HepG2 (cell line): ENCODE data around the gene ADCY9. TPM values are rescaled to one million over a fixed set of nuclear protein-coding genes. Genes with fewer than 3 reads are reported as not detected.

Experiments
- ATF1 ChIP-seq: IDR thresholded peaks from 2 replicates; pipeline ENCODE4 v1.6.1; 2016; ENCODE audit warnings: mild to moderate bottlenecking, control low read depth
- DNMT3B ChIP-seq: conservative IDR thresholded peaks from 2 replicates; pipeline ENCODE4 v1.6.1; 2016; ENCODE audit warnings: missing biosample characterization, control low read depth
- GATAD1 ChIP-seq: IDR thresholded peaks from 2 replicates; pipeline ENCODE4 v1.6.1; 2016; ENCODE audit warnings: missing genetic modification reagents, missing compliant biosample characterization
- GFI1 ChIP-seq: sonication (generic); formaldehyde crosslinking; IDR thresholded peaks from 2 replicates; pipeline ENCODE4 v1.5.0; 2020; ENCODE audit warnings: missing genetic modification reagents, mild to moderate bottlenecking, borderline replicate concordance
- ISL2 ChIP-seq: sonication (generic); formaldehyde crosslinking; IDR thresholded peaks from 2 replicates; pipeline ENCODE4 v1.5.0; 2020; ENCODE audit warnings: missing genetic modification reagents
- KLF6 ChIP-seq: IDR thresholded peaks from 2 replicates; pipeline ENCODE4 v1.8.0; 2016; ENCODE audit warnings: missing biosample characterization, missing genetic modification reagents
- NFYC ChIP-seq: IDR thresholded peaks from 2 replicates; pipeline ENCODE4 v1.6.1; 2016; ENCODE audit warnings: missing genetic modification reagents, missing compliant biosample characterization
- SP5 ChIP-seq: IDR thresholded peaks from 2 replicates; pipeline ENCODE4 v1.6.1; 2016; ENCODE audit warnings: low read depth, borderline replicate concordance
- TEAD2 ChIP-seq: sonication (generic); formaldehyde crosslinking; IDR thresholded peaks from 2 replicates; pipeline ENCODE4 v1.9.0; 2021; ENCODE audit warnings: missing genetic modification reagents
- U2AF2 ChIP-seq: fragments of 200-400 bp; formaldehyde crosslinking; IDR thresholded peaks from 2 replicates; pipeline ENCODE4 v1.6.1; 2017; ENCODE audit warnings: low read depth, mild to moderate bottlenecking, low read length
- ZNF253 ChIP-seq: sonication (generic); formaldehyde crosslinking; IDR thresholded peaks from 2 replicates; pipeline ENCODE4 v1.8.0; 2022; ENCODE audit warnings: mild to moderate bottlenecking, missing genetic modification reagents, borderline replicate concordance
- ZNF263 ChIP-seq: sonication (generic); formaldehyde crosslinking; IDR thresholded peaks from 2 replicates; pipeline ENCODE4 v1.4.0; 2020; ENCODE audit warnings: missing genetic modification reagents
- ZNF30 ChIP-seq: sonication (generic); formaldehyde crosslinking; IDR thresholded peaks from 2 replicates; pipeline ENCODE4 v1.5.0; 2020; ENCODE audit warnings: mild to moderate bottlenecking, missing genetic modification reagents
- ZNF33B ChIP-seq: sonication (generic); formaldehyde crosslinking; IDR thresholded peaks from 2 replicates; pipeline ENCODE4 v1.5.1; 2020; ENCODE audit warnings: mild to moderate bottlenecking, missing genetic modification reagents
- ZNF441 ChIP-seq: sonication (generic); formaldehyde crosslinking; IDR thresholded peaks from 2 replicates; pipeline ENCODE4 v1.7.0; 2021; ENCODE audit warnings: missing genetic modification reagents, borderline replicate concordance
- ZNF543 ChIP-seq: sonication (generic); formaldehyde crosslinking; IDR thresholded peaks from 2 replicates; pipeline ENCODE4 v1.4.0; 2020; ENCODE audit warnings: mild to moderate bottlenecking, missing genetic modification reagents
- ZNF724P ChIP-seq: sonication (generic); formaldehyde crosslinking; IDR thresholded peaks from 2 replicates; pipeline ENCODE4 v1.8.0; 2022; ENCODE audit warnings: missing genetic modification reagents, borderline replicate concordance
- ZSCAN29 ChIP-seq: sonication (generic); formaldehyde crosslinking; conservative IDR thresholded peaks from 2 replicates; pipeline ENCODE4 v1.4.0; 2020; ENCODE audit warnings: mild to moderate bottlenecking, missing genetic modification reagents
- polyA plus RNA-seq, 8 experiments: library from polyadenylated mRNA; depleted of rRNA in 3 of 8; stranded (reverse) in 7 of 8; unstranded in 1 of 8; fragments of >200 nt; fragmentation: Illumina TruSeq in 4 of 8; extraction: Trizol in 4 of 8; gene quantifications; 2 replicates each; pipeline versions ENCODE4 v1.2.1 to v1.2.3, GENCODE V29; 2011 to 2016; ENCODE audit warnings: low read depth in 4 of 8, missing spikeins in 1 of 8, mixed read lengths in 1 of 8; ENCODE audit not compliant: insufficient read depth in 1 of 8
- total RNA-seq, 5 experiments: library from RNA; depleted of rRNA; stranded (reverse); fragments of >200 nt; fragmentation: Illumina TruSeq; extraction: Trizol; gene quantifications; 2 replicates each; pipeline ENCODE4 v1.2.3, GENCODE V29; 2016; ENCODE audit warnings: low read depth in 1 of 5
- TF ChIP-seq, protein P1 (sequence below): sonication (generic); formaldehyde crosslinking; IDR thresholded peaks from 2 replicates; pipeline ENCODE4 v1.4.0; 2020; ENCODE audit warnings: mild to moderate bottlenecking, low read depth, missing genetic modification reagents
- TF ChIP-seq, protein P2 (sequence below): sonication (generic); formaldehyde crosslinking; conservative IDR thresholded peaks from 2 replicates; pipeline ENCODE4 v1.8.0; 2022; ENCODE audit warnings: low read depth, missing genetic modification reagents
- TF ChIP-seq, protein P3 (sequence below): sonication (generic); formaldehyde crosslinking; IDR thresholded peaks from 2 replicates; pipeline ENCODE4 v1.5.1; 2020; ENCODE audit warnings: mild to moderate bottlenecking, missing genetic modification reagents, moderate library complexity
- TF ChIP-seq, protein P4 (sequence below): sonication (generic); formaldehyde crosslinking; IDR thresholded peaks from 2 replicates; pipeline ENCODE4 v1.4.0; 2020; ENCODE audit warnings: missing genetic modification reagents

The ADCY9 gene
- total and polyA plus RNA-seq, 2 of the 13 experiments (the other 11 are each of a cell fraction or from before 2014, with no cell fraction given), result 11.2 to 13.9 TPM

DNA sequence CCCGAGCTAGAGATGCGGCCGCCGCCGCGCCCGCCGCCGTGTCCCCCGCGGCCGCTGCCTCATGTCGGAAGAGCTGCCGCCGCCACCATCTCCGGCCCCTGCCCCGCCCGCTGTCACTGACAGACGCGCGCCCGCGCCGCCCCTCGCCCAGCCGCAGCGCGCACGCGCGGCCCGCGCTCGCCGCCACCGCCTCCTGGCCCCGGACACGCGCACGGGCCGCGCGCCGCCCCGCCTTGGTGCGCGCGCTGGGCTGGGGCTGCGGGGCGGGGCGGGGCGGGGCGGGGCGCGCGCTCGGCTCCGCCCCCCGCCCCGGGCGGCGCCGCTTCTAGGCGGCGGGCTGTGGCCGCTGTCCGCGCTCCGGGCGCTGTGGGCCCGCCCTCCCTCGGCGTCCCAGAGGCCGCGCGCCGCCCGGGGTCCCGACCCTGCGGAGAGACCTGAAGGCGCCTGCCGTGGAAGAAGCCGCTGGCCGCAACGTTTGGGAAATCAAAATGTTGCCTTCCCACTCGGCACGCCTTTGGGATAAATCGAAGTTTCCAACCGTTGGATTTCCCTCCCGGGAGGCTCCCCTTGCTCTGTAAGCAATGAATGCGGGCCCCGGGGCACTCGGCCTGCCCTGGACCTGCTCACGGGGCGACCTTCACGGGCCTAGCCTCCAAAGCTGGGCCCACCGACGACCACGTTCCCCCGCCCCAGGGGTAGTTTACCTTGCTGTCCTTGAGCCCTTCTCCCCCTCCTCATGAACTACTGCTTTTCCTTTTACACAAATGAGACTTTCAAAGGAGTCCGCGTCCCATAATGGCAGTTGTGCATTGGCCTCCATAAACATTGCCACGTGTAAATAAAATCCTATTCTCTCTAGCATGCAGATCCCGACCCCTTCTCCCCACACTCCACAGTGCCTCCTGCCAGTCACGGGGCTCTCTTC lies at the start of gene ADCY9 (continued):
- TF ChIP-seq, protein P1, sequence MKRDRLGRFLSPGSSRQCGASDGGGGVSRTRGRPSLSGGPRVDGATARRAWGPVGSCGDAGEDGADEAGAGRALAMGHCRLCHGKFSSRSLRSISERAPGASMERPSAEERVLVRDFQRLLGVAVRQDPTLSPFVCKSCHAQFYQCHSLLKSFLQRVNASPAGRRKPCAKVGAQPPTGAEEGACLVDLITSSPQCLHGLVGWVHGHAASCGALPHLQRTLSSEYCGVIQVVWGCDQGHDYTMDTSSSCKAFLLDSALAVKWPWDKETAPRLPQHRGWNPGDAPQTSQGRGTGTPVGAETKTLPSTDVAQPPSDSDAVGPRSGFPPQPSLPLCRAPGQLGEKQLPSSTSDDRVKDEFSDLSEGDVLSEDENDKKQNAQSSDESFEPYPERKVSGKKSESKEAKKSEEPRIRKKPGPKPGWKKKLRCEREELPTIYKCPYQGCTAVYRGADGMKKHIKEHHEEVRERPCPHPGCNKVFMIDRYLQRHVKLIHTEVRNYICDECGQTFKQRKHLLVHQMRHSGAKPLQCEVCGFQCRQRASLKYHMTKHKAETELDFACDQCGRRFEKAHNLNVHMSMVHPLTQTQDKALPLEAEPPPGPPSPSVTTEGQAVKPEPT, result 0 out of 2 replicates have a peak, but pooled peaks have one; percentile 48
- TF ChIP-seq, protein P2, sequence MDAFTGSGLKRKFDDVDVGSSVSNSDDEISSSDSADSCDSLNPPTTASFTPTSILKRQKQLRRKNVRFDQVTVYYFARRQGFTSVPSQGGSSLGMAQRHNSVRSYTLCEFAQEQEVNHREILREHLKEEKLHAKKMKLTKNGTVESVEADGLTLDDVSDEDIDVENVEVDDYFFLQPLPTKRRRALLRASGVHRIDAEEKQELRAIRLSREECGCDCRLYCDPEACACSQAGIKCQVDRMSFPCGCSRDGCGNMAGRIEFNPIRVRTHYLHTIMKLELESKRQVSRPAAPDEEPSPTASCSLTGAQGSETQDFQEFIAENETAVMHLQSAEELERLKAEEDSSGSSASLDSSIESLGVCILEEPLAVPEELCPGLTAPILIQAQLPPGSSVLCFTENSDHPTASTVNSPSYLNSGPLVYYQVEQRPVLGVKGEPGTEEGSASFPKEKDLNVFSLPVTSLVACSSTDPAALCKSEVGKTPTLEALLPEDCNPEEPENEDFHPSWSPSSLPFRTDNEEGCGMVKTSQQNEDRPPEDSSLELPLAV (CRISPR knock-in tag), result no peak
- TF ChIP-seq, protein P3, sequence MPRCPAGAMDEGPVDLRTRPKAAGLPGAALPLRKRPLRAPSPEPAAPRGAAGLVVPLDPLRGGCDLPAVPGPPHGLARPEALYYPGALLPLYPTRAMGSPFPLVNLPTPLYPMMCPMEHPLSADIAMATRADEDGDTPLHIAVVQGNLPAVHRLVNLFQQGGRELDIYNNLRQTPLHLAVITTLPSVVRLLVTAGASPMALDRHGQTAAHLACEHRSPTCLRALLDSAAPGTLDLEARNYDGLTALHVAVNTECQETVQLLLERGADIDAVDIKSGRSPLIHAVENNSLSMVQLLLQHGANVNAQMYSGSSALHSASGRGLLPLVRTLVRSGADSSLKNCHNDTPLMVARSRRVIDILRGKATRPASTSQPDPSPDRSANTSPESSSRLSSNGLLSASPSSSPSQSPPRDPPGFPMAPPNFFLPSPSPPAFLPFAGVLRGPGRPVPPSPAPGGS (CRISPR knock-in tag), result 0 out of 2 replicates have a peak, but pooled peaks have one; percentile 74
- TF ChIP-seq ZNF30 (CRISPR knock-in tag) (no peak), NFYC (no peak), SP5 (CRISPR knock-in tag) (no peak), U2AF2 (no peak), ATF1 (CRISPR knock-in tag) (no peak), ZNF441 (CRISPR knock-in tag) (peak; percentile 61; the same call in 1 of the 2 replicates), DNMT3B (CRISPR knock-in tag) (no peak), ZNF33B (CRISPR knock-in tag) (no peak), ISL2 (CRISPR knock-in tag) (no peak), ZSCAN29 (CRISPR knock-in tag) (no peak), KLF6 (CRISPR knock-in tag) (no peak), GFI1 (no peak), TEAD2 (CRISPR knock-in tag) (no peak), GATAD1 (CRISPR knock-in tag) (no peak), ZNF263 (no peak), ZNF543 (CRISPR knock-in tag) (no peak; the same call in 1 of the 2 replicates), ZNF724P (CRISPR knock-in tag) (no peak), ZNF253 (CRISPR knock-in tag) (0 out of 2 replicates have a peak, but pooled peaks have one; percentile 19)
- TF ChIP-seq, protein P4, sequence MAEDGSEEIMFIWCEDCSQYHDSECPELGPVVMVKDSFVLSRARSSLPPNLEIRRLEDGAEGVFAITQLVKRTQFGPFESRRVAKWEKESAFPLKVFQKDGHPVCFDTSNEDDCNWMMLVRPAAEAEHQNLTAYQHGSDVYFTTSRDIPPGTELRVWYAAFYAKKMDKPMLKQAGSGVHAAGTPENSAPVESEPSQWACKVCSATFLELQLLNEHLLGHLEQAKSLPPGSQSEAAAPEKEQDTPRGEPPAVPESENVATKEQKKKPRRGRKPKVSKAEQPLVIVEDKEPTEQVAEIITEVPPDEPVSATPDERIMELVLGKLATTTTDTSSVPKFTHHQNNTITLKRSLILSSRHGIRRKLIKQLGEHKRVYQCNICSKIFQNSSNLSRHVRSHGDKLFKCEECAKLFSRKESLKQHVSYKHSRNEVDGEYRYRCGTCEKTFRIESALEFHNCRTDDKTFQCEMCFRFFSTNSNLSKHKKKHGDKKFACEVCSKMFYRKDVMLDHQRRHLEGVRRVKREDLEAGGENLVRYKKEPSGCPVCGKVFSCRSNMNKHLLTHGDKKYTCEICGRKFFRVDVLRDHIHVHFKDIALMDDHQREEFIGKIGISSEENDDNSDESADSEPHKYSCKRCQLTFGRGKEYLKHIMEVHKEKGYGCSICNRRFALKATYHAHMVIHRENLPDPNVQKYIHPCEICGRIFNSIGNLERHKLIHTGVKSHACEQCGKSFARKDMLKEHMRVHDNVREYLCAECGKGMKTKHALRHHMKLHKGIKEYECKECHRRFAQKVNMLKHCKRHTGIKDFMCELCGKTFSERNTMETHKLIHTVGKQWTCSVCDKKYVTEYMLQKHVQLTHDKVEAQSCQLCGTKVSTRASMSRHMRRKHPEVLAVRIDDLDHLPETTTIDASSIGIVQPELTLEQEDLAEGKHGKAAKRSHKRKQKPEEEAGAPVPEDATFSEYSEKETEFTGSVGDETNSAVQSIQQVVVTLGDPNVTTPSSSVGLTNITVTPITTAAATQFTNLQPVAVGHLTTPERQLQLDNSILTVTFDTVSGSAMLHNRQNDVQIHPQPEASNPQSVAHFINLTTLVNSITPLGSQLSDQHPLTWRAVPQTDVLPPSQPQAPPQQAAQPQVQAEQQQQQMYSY (CRISPR knock-in tag), result no peak
